ENCODE measurements around the gene CYP4A22.
"Not testable (repeated sequence)": the region's sequence is repeated elsewhere in the genome, so short reads cannot be mapped to it uniquely, and the experiment has no call there.

CYP4A22 gene

GRCh38 chr1:47137198-47137597 is at the start of gene CYP4A22:
Gene CYP4A22, plus strand, starts transcription at chr1:47137441. Its CDS starts 45 bp downstream, at chr1:47137486.
- DNase-seq (ENCODE audit: low spot score), result no peak

GRCh38 chr1:47089356-47089755 is 47.9 kb upstream of the CYP4A22 start:
- DNase-seq (ENCODE audit: low spot score), result not testable (repeated sequence)

GRCh38 chr1:47091476-47091875 is 45.8 kb upstream of the CYP4A22 start:
- not testable (repeated sequence) for DNase-seq (ENCODE audit: low spot score)

- DNase-seq (ENCODE audit: low spot score), result no peak
Observed at GRCh38 chr1:47104816-47105215, 32.4 kb upstream of the CYP4A22 start.

- DNase-seq (ENCODE audit: low spot score), result no peak
Observed at GRCh38 chr1:47106792-47107191, 30.4 kb upstream of the CYP4A22 start.

- DNase-seq (ENCODE audit: low spot score), result not testable (repeated sequence)
Observed at GRCh38 chr1:47107851-47108574, 29.2 kb upstream of the CYP4A22 start.

- not testable (repeated sequence) for DNase-seq (ENCODE audit: low spot score)
Observed at GRCh38 chr1:47109482-47109881, 27.8 kb upstream of the CYP4A22 start.

GRCh38 chr1:47113178-47113577 is 24.1 kb upstream of the CYP4A22 start:
- DNase-seq (ENCODE audit: low spot score), result no peak

- not testable (repeated sequence) for DNase-seq (ENCODE audit: low spot score)
Observed at GRCh38 chr1:47121039-47121438, 16.2 kb upstream of the CYP4A22 start.

GRCh38 chr1:47124834-47125233 is 12.4 kb upstream of the CYP4A22 start:
- not testable (repeated sequence) for DNase-seq (ENCODE audit: low spot score)

GRCh38 chr1:47126997-47127396 is 10.2 kb upstream of the CYP4A22 start:
- DNase-seq (ENCODE audit: low spot score), result not testable (repeated sequence)

- DNase-seq (ENCODE audit: low spot score), result no peak
Observed at GRCh38 chr1:47128221-47128620, 9.0 kb upstream of the CYP4A22 start.

- DNase-seq (ENCODE audit: low spot score), result not testable (repeated sequence)
Observed at GRCh38 chr1:47128854-47129253, 8.4 kb upstream of the CYP4A22 start.

- DNase-seq (ENCODE audit: low spot score), result not testable (repeated sequence)
Observed at GRCh38 chr1:47129489-47130230, 7.6 kb upstream of the CYP4A22 start.

- not testable (repeated sequence) for DNase-seq (ENCODE audit: low spot score)
Observed at GRCh38 chr1:47132665-47133064, 4.6 kb upstream of the CYP4A22 start.

- DNase-seq (ENCODE audit: low spot score), result no peak
Observed at GRCh38 chr1:47137925-47138615, 829 bp downstream of the CYP4A22 start.

- not testable (repeated sequence) for DNase-seq (ENCODE audit: low spot score)
Observed at GRCh38 chr1:47140358-47140757, 3.1 kb downstream of the CYP4A22 start.

GRCh38 chr1:47143654-47144053 is 6.4 kb downstream of the CYP4A22 start:
- not testable (repeated sequence) for DNase-seq (ENCODE audit: low spot score)

- DNase-seq (ENCODE audit: low spot score), result not testable (repeated sequence)
Observed at GRCh38 chr1:47146495-47146894, 9.3 kb downstream of the CYP4A22 start.

- no peak for DNase-seq (ENCODE audit: low spot score)
Observed at GRCh38 chr1:47147047-47147785, 10.0 kb downstream of the CYP4A22 start.

GRCh38 chr1:47149162-47149561 is 11.9 kb downstream of the CYP4A22 start:
- DNase-seq (ENCODE audit: low spot score), result not testable (repeated sequence)

- not testable (repeated sequence) for DNase-seq (ENCODE audit: low spot score)
Observed at GRCh38 chr1:47156457-47156856, 19.2 kb downstream of the CYP4A22 start.
